ENCODE measurements around the gene TWIST2. TPM values are rescaled to one million over a fixed set of nuclear protein-coding genes. Genes with fewer than 3 reads are reported as not detected.

Gene TWIST2
- total RNA-seq, 1 donor = 9.4 TPM

DNA sequence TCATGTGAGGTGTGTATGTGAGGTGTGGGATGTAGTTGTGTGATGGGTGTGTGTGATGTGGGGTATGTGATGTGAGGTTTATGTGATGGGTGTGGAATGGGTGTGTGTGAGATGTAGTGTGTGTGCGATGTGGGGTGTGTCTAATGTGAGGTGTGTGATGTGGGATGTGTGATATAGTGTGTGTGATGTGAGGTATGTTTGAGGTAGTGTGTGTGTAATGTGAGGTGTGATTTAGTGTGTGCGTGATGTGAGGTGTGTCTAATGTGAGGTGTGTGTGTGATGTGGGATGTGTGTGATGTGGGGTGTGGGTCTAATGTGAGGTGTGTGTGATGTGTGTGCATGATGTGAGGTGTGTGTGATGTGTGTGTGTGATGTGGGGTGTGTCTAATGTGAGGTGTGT, 55.3 kb downstream of the TWIST2 start:
- DNase-seq (ENCODE audit: insufficient read length, low spot score, missing footprints) = no peak
- TF ChIP-seq, protein P1, sequence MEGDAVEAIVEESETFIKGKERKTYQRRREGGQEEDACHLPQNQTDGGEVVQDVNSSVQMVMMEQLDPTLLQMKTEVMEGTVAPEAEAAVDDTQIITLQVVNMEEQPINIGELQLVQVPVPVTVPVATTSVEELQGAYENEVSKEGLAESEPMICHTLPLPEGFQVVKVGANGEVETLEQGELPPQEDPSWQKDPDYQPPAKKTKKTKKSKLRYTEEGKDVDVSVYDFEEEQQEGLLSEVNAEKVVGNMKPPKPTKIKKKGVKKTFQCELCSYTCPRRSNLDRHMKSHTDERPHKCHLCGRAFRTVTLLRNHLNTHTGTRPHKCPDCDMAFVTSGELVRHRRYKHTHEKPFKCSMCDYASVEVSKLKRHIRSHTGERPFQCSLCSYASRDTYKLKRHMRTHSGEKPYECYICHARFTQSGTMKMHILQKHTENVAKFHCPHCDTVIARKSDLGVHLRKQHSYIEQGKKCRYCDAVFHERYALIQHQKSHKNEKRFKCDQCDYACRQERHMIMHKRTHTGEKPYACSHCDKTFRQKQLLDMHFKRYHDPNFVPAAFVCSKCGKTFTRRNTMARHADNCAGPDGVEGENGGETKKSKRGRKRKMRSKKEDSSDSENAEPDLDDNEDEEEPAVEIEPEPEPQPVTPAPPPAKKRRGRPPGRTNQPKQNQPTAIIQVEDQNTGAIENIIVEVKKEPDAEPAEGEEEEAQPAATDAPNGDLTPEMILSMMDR (IDR thresholded peaks at IDR 0.05; ENCODE audit: extremely low read depth, low read depth, low read length) = no peak
- H3K27ac ChIP-seq (ENCODE audit: low read depth, low read length) = no peak overlapping the region
- H4K20me1 ChIP-seq (ENCODE audit: insufficient read depth, low read length) = peaks cover 6% of the 10 kb centered on the region
- no peak overlapping the region for H3K4me3 ChIP-seq (ENCODE audit: insufficient read depth, low read length)
- no peak overlapping the region for H2AFZ ChIP-seq (ENCODE audit: low read length)
- H3K4me2 ChIP-seq (ENCODE audit: insufficient read depth, low read length) = no peak overlapping the region
- H3K36me3 ChIP-seq (ENCODE audit: insufficient read depth, low read length) = no peaks in the 10 kb centered on the region
- H3K9me3 ChIP-seq (ENCODE audit: low read depth, low read length) = no peaks in the 10 kb centered on the region
- no peaks in the 10 kb centered on the region for H3K27me3 ChIP-seq (ENCODE audit: insufficient read depth, low read length)
- H3K4me1 ChIP-seq (ENCODE audit: insufficient read depth, low read length) = no peaks in the 10 kb centered on the region
- H3K79me2 ChIP-seq (ENCODE audit: insufficient read depth, low read length) = peaks cover 7% of the 10 kb centered on the region

DNA sequence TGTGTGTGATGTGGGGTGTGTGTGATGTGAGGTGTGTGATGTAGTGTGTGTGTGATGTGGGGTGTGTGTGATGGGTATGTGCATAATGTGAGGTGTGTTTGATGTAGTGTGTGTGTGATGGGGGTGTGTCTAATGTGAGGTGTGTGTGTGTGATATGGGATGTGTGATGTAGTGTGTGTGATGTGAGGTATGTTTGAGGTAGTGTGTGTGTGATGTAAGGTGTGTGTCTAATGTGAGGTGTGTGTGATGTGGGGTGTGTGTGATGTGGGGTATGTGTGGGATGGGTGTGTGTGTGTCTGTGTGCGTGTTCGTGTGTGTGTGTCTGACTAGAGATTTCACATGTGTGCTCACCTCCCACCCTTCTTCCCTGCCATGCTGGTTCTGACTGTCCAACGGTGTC, 56.3 kb downstream of the TWIST2 start:
- no peak overlapping the region for H3K4me2 ChIP-seq (ENCODE audit: insufficient read depth, low read length)
- no peak overlapping the region for H3K27ac ChIP-seq (ENCODE audit: low read depth, low read length)
- TF ChIP-seq, protein P1 (IDR thresholded peaks at IDR 0.05; ENCODE audit: extremely low read depth, low read depth, low read length) = no peak
- no peak overlapping the region for H3K4me3 ChIP-seq (ENCODE audit: insufficient read depth, low read length)
- H3K27me3 ChIP-seq (ENCODE audit: insufficient read depth, low read length) = no peaks in the 10 kb centered on the region
- H4K20me1 ChIP-seq (ENCODE audit: insufficient read depth, low read length) = peaks cover 4% of the 10 kb centered on the region
- H3K9me3 ChIP-seq (ENCODE audit: low read depth, low read length) = no peaks in the 10 kb centered on the region
- peaks cover 2% of the 10 kb centered on the region for H3K4me1 ChIP-seq (ENCODE audit: insufficient read depth, low read length)
- no peak overlapping the region for H2AFZ ChIP-seq (ENCODE audit: low read length)
- no peak for DNase-seq (ENCODE audit: insufficient read length, low spot score, missing footprints)
- no peaks in the 10 kb centered on the region for H3K36me3 ChIP-seq (ENCODE audit: insufficient read depth, low read length)
- H3K79me2 ChIP-seq (ENCODE audit: insufficient read depth, low read length) = peaks cover 10% of the 10 kb centered on the region

DNA sequence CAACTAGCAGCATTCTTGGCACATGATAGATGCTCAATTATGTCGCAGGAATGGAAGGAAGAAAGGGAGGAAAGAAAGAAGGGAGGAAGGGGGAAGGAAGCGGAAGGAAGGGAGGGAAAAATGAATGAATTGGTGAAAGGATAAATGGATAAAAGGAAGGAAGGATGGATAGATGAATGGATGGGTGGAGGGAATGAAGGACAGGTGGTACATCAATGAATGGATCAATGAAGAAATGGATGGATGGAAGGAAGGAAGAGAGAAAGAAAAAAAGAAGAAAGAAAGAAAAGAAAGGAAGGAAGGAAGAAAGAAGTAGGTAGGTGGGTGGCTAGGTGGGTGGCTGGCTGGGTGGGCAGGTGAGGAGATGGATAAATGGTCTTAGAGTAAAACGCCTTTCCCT, 56.8 kb downstream of the TWIST2 start:
- peaks cover 10% of the 10 kb centered on the region for H3K79me2 ChIP-seq (ENCODE audit: insufficient read depth, low read length)
- DNase-seq (ENCODE audit: insufficient read length, low spot score, missing footprints) = no peak
- H3K9me3 ChIP-seq (ENCODE audit: low read depth, low read length) = no peaks in the 10 kb centered on the region
- no peak overlapping the region for H3K4me3 ChIP-seq (ENCODE audit: insufficient read depth, low read length)
- no peaks in the 10 kb centered on the region for H3K36me3 ChIP-seq (ENCODE audit: insufficient read depth, low read length)
- no peak overlapping the region for H3K4me2 ChIP-seq (ENCODE audit: insufficient read depth, low read length)
- peaks cover 5% of the 10 kb centered on the region for H3K4me1 ChIP-seq (ENCODE audit: insufficient read depth, low read length)
- peaks cover 2% of the 10 kb centered on the region for H4K20me1 ChIP-seq (ENCODE audit: insufficient read depth, low read length)
- H3K27me3 ChIP-seq (ENCODE audit: insufficient read depth, low read length) = no peaks in the 10 kb centered on the region
- H2AFZ ChIP-seq (ENCODE audit: low read length) = no peak overlapping the region
- no peak overlapping the region for H3K27ac ChIP-seq (ENCODE audit: low read depth, low read length)
- TF ChIP-seq, protein P1 (IDR thresholded peaks at IDR 0.05; ENCODE audit: extremely low read depth, low read depth, low read length) = no peak

DNA sequence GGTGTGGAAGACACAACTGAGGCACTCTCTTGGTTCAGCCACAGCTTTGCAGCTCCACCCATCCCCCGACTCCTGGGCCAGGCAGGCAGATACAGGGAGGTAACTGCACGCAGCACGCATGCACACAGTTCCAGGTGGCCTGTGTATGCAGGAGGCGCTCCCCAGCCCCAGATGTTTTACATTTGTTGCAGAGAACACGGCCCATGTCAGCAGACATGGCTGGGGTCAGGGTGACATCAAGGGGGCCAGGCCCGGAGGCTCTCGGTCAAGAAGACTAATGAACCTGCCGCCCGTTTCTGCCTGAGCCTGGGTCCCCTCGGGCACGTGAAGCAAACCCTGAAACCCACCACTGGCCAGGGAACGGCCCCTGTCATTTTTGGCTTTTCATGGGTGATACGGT, 57.3 kb downstream of the TWIST2 start:
- Histone ChIP-seq H4K20me1 (ENCODE audit: insufficient read depth, low read length) (no peaks in the 10 kb centered on the region), H3K27ac (ENCODE audit: low read depth, low read length) (no peak overlapping the region), H3K79me2 (ENCODE audit: insufficient read depth, low read length) (peaks cover 10% of the 10 kb centered on the region), H3K36me3 (ENCODE audit: insufficient read depth, low read length) (no peaks in the 10 kb centered on the region), H3K27me3 (ENCODE audit: insufficient read depth, low read length) (no peaks in the 10 kb centered on the region), H3K4me3 (ENCODE audit: insufficient read depth, low read length) (no peak overlapping the region), H2AFZ (ENCODE audit: low read length) (no peak overlapping the region), H3K9me3 (ENCODE audit: low read depth, low read length) (no peaks in the 10 kb centered on the region), H3K4me2 (ENCODE audit: insufficient read depth, low read length) (no peak overlapping the region), H3K4me1 (ENCODE audit: insufficient read depth, low read length) (peaks cover 5% of the 10 kb centered on the region)
- TF ChIP-seq, protein P1 (IDR thresholded peaks at IDR 0.05; ENCODE audit: extremely low read depth, low read depth, low read length) = no peak
- no peak for DNase-seq (ENCODE audit: insufficient read length, low spot score, missing footprints)
